ENCODE results near the gene IDH3G. TPM values are rescaled to one million over a fixed set of nuclear protein-coding genes. Genes with fewer than 3 reads are reported as not detected.

The IDH3G gene
- total and polyA plus RNA-seq, 10 donors, result 32.7 to 92.7 (median 58.1) TPM

- no peaks in the 10 kb centered on the region for H3K9me3 ChIP-seq
- H3K4me1 ChIP-seq, result no peaks in the 10 kb centered on the region
- peaks cover 0 to 13% (median 0%) of the 10 kb centered on the region in 7 donors for H3K27me3 ChIP-seq (replicated peaks in 1 of 7)
- H3K36me3 ChIP-seq, result no peaks in the 10 kb centered on the region
- intact Hi-C loops (cut with DNase I; ENCODE audit: low total_unique reads), result no loop called here
- no peak overlapping the region for H3K27ac ChIP-seq
- 87 to 100% (median 89%) methylated on average over 2 to 19 of the region's 19 CpGs for WGBS, 5 donors
- no peak for DNase-seq
- no peak overlapping the region for H3K4me3 ChIP-seq
- TF ChIP-seq POLR2A (IDR thresholded peaks at IDR 0.05), result no peak
- TF ChIP-seq POLR2AphosphoS5 (IDR thresholded peaks at IDR 0.05), result no peak
- TF ChIP-seq CTCF (IDR thresholded peaks at IDR 0.05 in 8 of 11, conservative IDR thresholded peaks at IDR 0.05 in 3 of 11), result no peak
These were observed 13.8 kb upstream of the IDH3G start for GRCh38 chrX:153807976-153808375.

- no peaks in the 10 kb centered on the region for H3K9me3 ChIP-seq
- intact Hi-C loops (cut with DNase I; ENCODE audit: low total_unique reads), result no loop called here
- H3K36me3 ChIP-seq, result no peaks in the 10 kb centered on the region
- TF ChIP-seq CTCF (IDR thresholded peaks at IDR 0.05 in 8 of 11, conservative IDR thresholded peaks at IDR 0.05 in 3 of 11) (no peak), POLR2A (IDR thresholded peaks at IDR 0.05) (no peak), POLR2AphosphoS5 (IDR thresholded peaks at IDR 0.05) (no peak)
- WGBS, 5 donors, result 60 to 94% (median 88%) methylated on average over 1 to 28 of the region's 28 CpGs
- H3K27me3 ChIP-seq (replicated peaks in 1 of 7), result peaks cover 0 to 4% (median 0%) of the 10 kb centered on the region in 7 donors
- H3K4me1 ChIP-seq, result no peaks in the 10 kb centered on the region
- DNase-seq, result no peak
- H3K4me3 ChIP-seq, result no peak overlapping the region
- no peak overlapping the region for H3K27ac ChIP-seq
These were observed 12.9 kb upstream of the IDH3G start for GRCh38 chrX:153806999-153807575.

GRCh38 chrX:153805436-153805835 is 11.3 kb upstream of the IDH3G start:
- intact Hi-C loops (cut with DNase I; ENCODE audit: low total_unique reads), result no loop called here
- H3K9me3 ChIP-seq, result no peaks in the 10 kb centered on the region
- H3K4me1 ChIP-seq, result no peaks in the 10 kb centered on the region
- peaks cover 0 to 4% (median 0%) of the 10 kb centered on the region in 7 donors for H3K27me3 ChIP-seq (replicated peaks in 1 of 7)
- no peaks in the 10 kb centered on the region for H3K36me3 ChIP-seq
- TF ChIP-seq POLR2AphosphoS5 (IDR thresholded peaks at IDR 0.05) (no peak), CTCF (IDR thresholded peaks at IDR 0.05 in 8 of 11, conservative IDR thresholded peaks at IDR 0.05 in 3 of 11) (no peak), POLR2A (IDR thresholded peaks at IDR 0.05) (no peak)
- H3K27ac ChIP-seq, result no peak overlapping the region
- no peak for DNase-seq
- H3K4me3 ChIP-seq, result no peak overlapping the region
- 82 to 98% (median 90%) methylated on average over 7 to 13 of the region's 13 CpGs for WGBS, 5 donors

GRCh38 chrX:153804621-153805020 is 10.4 kb upstream of the IDH3G start:
- H3K27me3 ChIP-seq (replicated peaks in 1 of 7), result peaks cover 0 to 4% (median 0%) of the 10 kb centered on the region in 7 donors
- 92 to 97% (median 94%) methylated on average over 17 to 25 of the region's 25 CpGs; no CpG with 5 or more reads in 1 of the 5 donors for WGBS, 5 donors
- H3K9me3 ChIP-seq, result no peaks in the 10 kb centered on the region
- H3K4me1 ChIP-seq, result no peaks in the 10 kb centered on the region
- H3K27ac ChIP-seq, result no peak overlapping the region
- no peak overlapping the region for H3K4me3 ChIP-seq
- intact Hi-C loops (cut with DNase I; ENCODE audit: low total_unique reads), result no loop called here
- H3K36me3 ChIP-seq, result no peaks in the 10 kb centered on the region
- no peak for TF ChIP-seq CTCF (IDR thresholded peaks at IDR 0.05 in 8 of 11, conservative IDR thresholded peaks at IDR 0.05 in 3 of 11)
- TF ChIP-seq POLR2A (IDR thresholded peaks at IDR 0.05), result no peak
- TF ChIP-seq POLR2AphosphoS5 (IDR thresholded peaks at IDR 0.05), result no peak
- DNase-seq, result no peak

Measured in spleen (tissue), 11 donors.